GM12878 (cell line): ENCODE measurements around the gene NRG3.

Source experiments
- HDAC6 ChIP-seq: fragments of 200-600 bp; sonication (generic); IDR thresholded peaks from one replicate; pipeline ENCODE4 v1.8.0; 2017; ENCODE audit warnings: antibody characterized with exemption; ENCODE audit not compliant: unreplicated experiment
- POLR2A ChIP-seq: IDR thresholded peaks from 2 replicates; pipeline ENCODE4 v1.6.1; 2011; ENCODE audit warnings: low read depth, mild to moderate bottlenecking, low read length
- TF ChIP-seq, protein P1 (sequence below): fragments of 450-650 bp; IDR thresholded peaks from 2 replicates; pipeline ENCODE4 v1.6.1; 2017; ENCODE audit warnings: mild to moderate bottlenecking

DNA sequence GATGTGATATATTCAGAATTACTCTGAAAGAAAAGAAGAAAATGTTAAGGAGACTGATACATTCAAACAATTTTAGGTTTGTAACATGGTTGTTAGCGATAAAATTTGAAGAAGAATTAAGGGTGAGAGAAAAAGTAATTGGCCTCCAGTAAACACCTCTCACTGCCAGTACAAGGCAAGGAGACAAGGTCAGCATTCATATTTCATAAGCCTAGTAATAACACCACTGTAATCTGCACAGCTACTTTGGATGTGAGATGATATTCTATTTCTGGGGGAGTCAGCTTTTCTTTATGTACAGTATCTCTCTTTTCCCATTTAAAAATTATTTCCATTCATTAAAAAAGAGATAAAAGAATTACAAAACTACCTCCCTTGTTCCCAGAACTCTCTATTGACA is 621.1 kb downstream of the NRG3 start:
- TF ChIP-seq HDAC6 (no peak), POLR2A (no peak)
- TF ChIP-seq, protein P1, sequence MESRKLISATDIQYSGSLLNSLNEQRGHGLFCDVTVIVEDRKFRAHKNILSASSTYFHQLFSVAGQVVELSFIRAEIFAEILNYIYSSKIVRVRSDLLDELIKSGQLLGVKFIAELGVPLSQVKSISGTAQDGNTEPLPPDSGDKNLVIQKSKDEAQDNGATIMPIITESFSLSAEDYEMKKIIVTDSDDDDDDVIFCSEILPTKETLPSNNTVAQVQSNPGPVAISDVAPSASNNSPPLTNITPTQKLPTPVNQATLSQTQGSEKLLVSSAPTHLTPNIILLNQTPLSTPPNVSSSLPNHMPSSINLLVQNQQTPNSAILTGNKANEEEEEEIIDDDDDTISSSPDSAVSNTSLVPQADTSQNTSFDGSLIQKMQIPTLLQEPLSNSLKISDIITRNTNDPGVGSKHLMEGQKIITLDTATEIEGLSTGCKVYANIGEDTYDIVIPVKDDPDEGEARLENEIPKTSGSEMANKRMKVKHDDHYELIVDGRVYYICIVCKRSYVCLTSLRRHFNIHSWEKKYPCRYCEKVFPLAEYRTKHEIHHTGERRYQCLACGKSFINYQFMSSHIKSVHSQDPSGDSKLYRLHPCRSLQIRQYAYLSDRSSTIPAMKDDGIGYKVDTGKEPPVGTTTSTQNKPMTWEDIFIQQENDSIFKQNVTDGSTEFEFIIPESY: no peak
